Karpas-422 (cell line): ENCODE data around the gene SLC25A29. TPM values are rescaled to one million over a fixed set of nuclear protein-coding genes. Genes with fewer than 3 reads are reported as not detected.
"Not testable (repeated sequence)": the region's sequence is repeated elsewhere in the genome, so short reads cannot be mapped to it uniquely, and the experiment has no call there.

Experiments
- DNase-seq: peaks from one replicate; pipeline ENCODE4 v3.0.0-alpha.2; 2015
- H2AFZ ChIP-seq: fragments of 200-600 bp; sonication (generic); 2 replicates; pipeline ENCODE4 v1.6.1; 2014; ENCODE audit warnings: antibody characterized with exemption, low read length, mixed read lengths
- H3K27ac ChIP-seq: fragments of 200-600 bp; sonication (generic); 2 replicates; pipeline ENCODE4 v1.5.1; 2014; ENCODE audit warnings: mild to moderate bottlenecking, low read length, moderate library complexity
- H3K27me3 ChIP-seq: fragments of 200-600 bp; sonication (generic); 2 replicates; pipeline ENCODE4 v1.6.1; 2014; ENCODE audit warnings: low read length, mixed read lengths
- H3K36me3 ChIP-seq: fragments of 200-600 bp; sonication (generic); 2 replicates; pipeline ENCODE4 v1.6.1; 2014; ENCODE audit warnings: low read length, mixed read lengths; ENCODE audit not compliant: insufficient read depth
- H3K4me1 ChIP-seq: fragments of 200-600 bp; sonication (generic); 2 replicates; pipeline ENCODE4 v1.6.1; 2014; ENCODE audit warnings: mild to moderate bottlenecking, low read length, mixed read lengths
- H3K4me2 ChIP-seq: fragments of 200-600 bp; sonication (generic); 2 replicates; pipeline ENCODE4 v1.6.1; 2014; ENCODE audit warnings: low read length, low read depth, mild to moderate bottlenecking; ENCODE audit not compliant: poor library complexity, severe bottlenecking
- H3K4me3 ChIP-seq: fragments of 200-600 bp; sonication (generic); 2 replicates; pipeline ENCODE4 v1.5.1; 2014; ENCODE audit warnings: mild to moderate bottlenecking, antibody characterized with exemption, low read length, mixed read lengths
- H3K79me2 ChIP-seq: fragments of 200-600 bp; sonication (generic); 2 replicates; pipeline ENCODE4 v1.6.1; 2014; ENCODE audit warnings: mild to moderate bottlenecking, low read length, mixed read lengths
- H3K9ac ChIP-seq: fragments of 200-600 bp; sonication (generic); 2 replicates; pipeline ENCODE4 v1.6.0; 2014; ENCODE audit warnings: low read length
- H3K9me2 ChIP-seq: fragments of 200-600 bp; sonication (generic), shearing (Covaris generic); replicated peaks from 2 replicates; pipeline ENCODE4 v1.6.0; 2014; ENCODE audit warnings: mild to moderate bottlenecking, low read length, moderate library complexity; ENCODE audit not compliant: insufficient read depth
- H3K9me3 ChIP-seq: fragments of 300-700, 200-600 bp; sonication (generic); 2 replicates; pipeline ENCODE4 v1.6.1; 2014; ENCODE audit warnings: low read length, mixed read lengths
- H4K20me1 ChIP-seq: fragments of 200-600 bp; sonication (generic); 2 replicates; pipeline ENCODE4 v1.6.1; 2014; ENCODE audit warnings: mild to moderate bottlenecking, antibody characterized with exemption, low read length, low read depth; ENCODE audit not compliant: insufficient read depth
- total RNA-seq: library from RNA; depleted of rRNA; stranded (reverse); fragments of >200 nt; shearing (Covaris generic); gene quantifications from 2 replicates; pipeline ENCODE4 v1.2.3, GENCODE V29; 2014; ENCODE audit warnings: low replicate concordance

Gene SLC25A29
- total RNA-seq, 1 experiment from 2014 or later: 29.4 TPM

DNA sequence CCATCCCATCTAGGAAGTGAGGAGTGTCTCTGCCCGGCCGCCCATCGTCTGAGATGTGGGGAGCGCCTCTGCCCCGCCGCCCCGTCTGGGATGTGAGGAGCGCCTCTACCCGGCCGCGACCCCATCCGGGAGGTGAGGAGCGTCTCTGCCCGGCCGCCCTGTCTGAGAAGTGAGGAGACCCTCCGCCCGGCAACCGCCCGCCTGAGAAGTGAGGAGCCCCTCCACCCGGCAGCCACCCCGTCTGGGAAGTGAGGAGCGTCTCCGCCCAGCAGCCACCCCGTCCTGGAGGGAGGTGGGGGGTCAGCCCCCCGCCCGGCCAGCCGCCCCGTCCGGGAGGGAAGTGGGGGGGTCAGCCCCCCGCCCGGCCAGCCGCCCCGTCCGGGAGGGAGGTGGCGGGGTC lies 38.4 kb upstream of the SLC25A29 start:
- not testable (repeated sequence) for H3K9ac ChIP-seq, DNase-seq, H3K4me3 ChIP-seq, H3K4me2 ChIP-seq, H3K9me3 ChIP-seq, H3K27ac ChIP-seq, H2AFZ ChIP-seq, H3K36me3 ChIP-seq, H3K79me2 ChIP-seq, H3K27me3 ChIP-seq, H4K20me1 ChIP-seq, H3K9me2 ChIP-seq
- peaks cover 26% of the 10 kb centered on the region for H3K4me1 ChIP-seq

DNA sequence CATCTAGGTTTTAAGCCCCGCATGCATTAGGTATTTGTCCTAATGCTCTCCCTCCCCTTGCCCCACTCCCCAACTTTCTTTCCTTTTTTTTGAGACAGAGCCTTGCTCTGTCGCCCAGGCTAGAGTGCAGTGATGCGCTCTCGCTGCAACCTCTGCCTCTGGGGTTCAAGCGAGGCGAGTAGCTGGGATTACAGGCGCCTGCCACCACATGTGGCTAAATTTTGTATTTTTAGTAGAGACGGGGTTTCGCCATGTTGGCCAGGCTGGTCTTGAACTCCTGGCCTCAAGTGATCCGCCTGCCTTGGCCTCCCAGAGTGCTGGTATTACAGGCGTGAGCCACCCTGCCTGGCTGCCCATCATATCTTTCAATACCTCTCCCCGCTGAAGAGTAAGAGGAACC lies 36.6 kb upstream of the SLC25A29 start:
- H3K27me3 ChIP-seq, H3K27ac ChIP-seq, H2AFZ ChIP-seq, H4K20me1 ChIP-seq, H3K9me2 ChIP-seq, H3K36me3 ChIP-seq, H3K9me3 ChIP-seq, H3K4me3 ChIP-seq, H3K4me2 ChIP-seq, H3K79me2 ChIP-seq, H3K9ac ChIP-seq, DNase-seq: not testable (repeated sequence)
- H3K4me1 ChIP-seq: peaks cover 31% of the 10 kb centered on the region

DNA sequence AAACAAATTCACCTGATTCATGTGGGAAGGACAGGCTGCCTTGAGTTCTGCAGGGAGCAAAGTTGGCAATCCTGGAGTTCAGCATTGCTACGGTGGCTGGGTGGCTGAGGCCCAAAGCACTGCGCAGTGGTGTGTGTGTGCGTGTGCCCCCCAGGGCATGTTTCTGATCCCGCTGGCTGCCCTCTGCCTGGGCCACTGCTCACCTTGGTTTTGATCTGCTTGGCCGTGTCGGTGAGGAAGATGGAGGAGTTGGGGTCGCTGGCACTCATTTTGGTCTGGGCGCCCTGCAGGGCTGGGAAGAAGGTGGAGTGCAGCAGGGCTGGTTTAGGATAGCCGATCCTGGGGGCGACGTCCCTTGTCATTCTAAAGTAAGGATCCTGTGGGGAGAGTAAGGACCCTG lies 36.0 kb upstream of the SLC25A29 start:
- no peak for DNase-seq
- no peaks in the 10 kb centered on the region for H3K36me3 ChIP-seq
- no peaks in the 10 kb centered on the region for H3K79me2 ChIP-seq
- H3K9ac ChIP-seq: peak overlapping the region; percentile 43
- H4K20me1 ChIP-seq: no peaks in the 10 kb centered on the region
- peaks cover 32% of the 10 kb centered on the region for H3K4me1 ChIP-seq
- no peaks in the 10 kb centered on the region for H3K9me3 ChIP-seq
- no peaks in the 10 kb centered on the region for H3K27me3 ChIP-seq
- no peak overlapping the region for H3K4me3 ChIP-seq
- H3K4me2 ChIP-seq: peak overlapping the region; percentile 43
- peak overlapping the region; percentile 81 for H3K27ac ChIP-seq
- H3K9me2 ChIP-seq: no peaks in the 10 kb centered on the region
- H2AFZ ChIP-seq: no peak overlapping the region

DNA sequence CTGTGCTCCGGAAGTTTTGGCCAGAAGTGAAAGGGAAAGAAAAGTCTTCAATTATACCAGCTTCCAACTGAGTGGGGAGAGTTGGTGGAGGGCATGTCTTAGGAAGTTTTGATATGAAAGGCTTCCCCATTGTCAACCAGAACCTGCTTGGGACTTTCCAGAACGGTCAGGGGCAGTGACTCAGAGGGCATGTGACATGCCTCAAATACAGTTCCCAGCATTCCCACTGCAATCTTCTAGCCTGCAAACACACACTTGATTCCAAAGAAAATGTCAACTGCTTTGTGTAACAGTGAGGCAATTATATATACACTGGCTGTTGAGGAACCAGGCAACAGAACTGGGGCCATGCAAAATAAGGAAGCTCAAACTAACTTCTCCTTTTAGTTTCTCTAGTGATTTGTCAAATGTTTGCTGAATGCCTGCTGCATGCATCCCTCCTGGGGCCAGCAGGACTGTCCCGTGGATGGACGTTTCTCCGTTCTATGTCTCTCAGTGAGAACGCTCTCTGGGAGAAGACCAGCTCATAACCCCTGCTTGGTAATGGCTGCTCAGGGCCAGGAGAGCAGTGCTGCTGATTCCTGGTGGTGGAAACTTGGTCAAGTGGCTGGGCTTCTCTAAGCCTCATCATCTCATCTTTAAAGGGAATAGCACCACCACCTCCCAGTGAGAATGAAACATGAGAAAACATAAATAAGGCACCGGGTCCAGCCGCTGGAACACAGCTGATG lies 35.2 kb upstream of the SLC25A29 start:
- Histone ChIP-seq H2AFZ (no peak overlapping the region), H3K9me2 (no peaks in the 10 kb centered on the region), H3K27me3 (no peaks in the 10 kb centered on the region), H3K9ac (peak overlapping the region; percentile 43), H3K4me3 (no peak overlapping the region), H4K20me1 (no peaks in the 10 kb centered on the region), H3K4me2 (peak overlapping the region; percentile 43), H3K27ac (peak overlapping the region; percentile 81), H3K9me3 (no peaks in the 10 kb centered on the region), H3K4me1 (peaks cover 32% of the 10 kb centered on the region), H3K79me2 (no peaks in the 10 kb centered on the region), H3K36me3 (0 out of 2 replicates have a peak, but pooled peaks cover 3% of the 10 kb centered on the region)
- DNase-seq: peak; percentile 88

DNA sequence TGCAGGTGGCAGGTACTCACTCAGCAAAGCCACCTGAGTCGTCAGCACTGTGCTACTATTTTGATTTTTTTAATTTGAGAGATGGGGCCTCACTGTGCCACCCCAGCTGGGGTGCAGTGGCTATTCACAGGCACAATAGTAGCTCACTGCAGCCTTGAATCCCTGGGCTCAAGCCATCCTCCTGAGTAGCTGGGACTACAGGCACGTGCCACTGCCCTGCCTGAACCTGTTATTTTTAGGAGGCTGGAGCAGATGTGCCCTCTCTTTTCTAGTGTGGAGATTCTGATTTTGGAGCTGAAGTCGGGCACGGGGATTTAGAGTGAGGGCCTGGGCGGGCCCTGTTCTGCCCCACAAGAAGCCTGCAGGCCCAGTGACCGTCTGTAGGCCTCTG lies 34.2 kb upstream of the SLC25A29 start:
- Histone ChIP-seq H3K36me3 (0 out of 2 replicates have a peak, but pooled peaks cover 3% of the 10 kb centered on the region), H3K27me3 (no peaks in the 10 kb centered on the region), H3K9me3 (no peaks in the 10 kb centered on the region), H3K4me2 (no peak overlapping the region), H3K9me2 (no peaks in the 10 kb centered on the region), H4K20me1 (no peaks in the 10 kb centered on the region), H3K9ac (peak overlapping the region; percentile 11), H3K27ac (peak overlapping the region; percentile 81), H3K79me2 (no peaks in the 10 kb centered on the region), H3K4me3 (no peak overlapping the region), H2AFZ (no peak overlapping the region), H3K4me1 (peaks cover 32% of the 10 kb centered on the region)
- no peak for DNase-seq

DNA sequence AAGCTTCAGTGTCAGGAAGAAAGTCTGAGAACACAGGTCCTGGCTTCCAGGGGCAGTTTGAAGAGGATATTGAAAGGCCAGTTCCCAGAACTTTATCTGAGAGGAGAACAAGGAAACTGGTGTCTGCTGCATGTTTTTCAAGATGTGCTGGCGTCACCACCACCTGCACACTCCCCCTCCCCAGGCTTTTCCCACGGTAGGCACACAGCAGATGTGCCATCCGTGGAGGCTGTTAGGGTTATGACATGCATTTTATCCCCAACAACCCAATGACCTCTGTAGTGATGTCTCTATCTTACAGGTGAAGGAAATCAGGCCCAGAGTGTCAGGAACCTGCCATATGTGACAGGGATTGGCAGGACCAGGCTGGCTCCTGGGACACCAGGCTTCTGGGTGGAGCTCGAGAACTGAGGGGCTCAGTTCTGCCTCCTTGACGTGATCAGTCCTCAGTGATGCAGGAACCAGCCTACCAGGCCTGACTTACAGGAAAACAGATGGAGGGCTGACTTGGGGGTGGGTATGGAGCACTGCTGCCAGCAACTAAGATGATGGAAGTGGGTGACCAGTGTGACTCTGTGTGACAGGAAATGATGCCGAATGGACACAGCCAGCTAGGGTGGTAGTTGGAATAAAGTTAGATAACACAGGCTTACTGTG lies 33.6 kb upstream of the SLC25A29 start:
- H3K9ac ChIP-seq: no peak overlapping the region; the same call in 1 of the 2 replicates
- no peak overlapping the region for H2AFZ ChIP-seq
- DNase-seq: no peak
- H3K4me3 ChIP-seq: no peak overlapping the region
- H3K27me3 ChIP-seq: no peaks in the 10 kb centered on the region
- H3K4me1 ChIP-seq: peaks cover 32% of the 10 kb centered on the region
- H3K9me2 ChIP-seq: no peaks in the 10 kb centered on the region
- H3K9me3 ChIP-seq: no peaks in the 10 kb centered on the region
- no peaks in the 10 kb centered on the region for H3K79me2 ChIP-seq
- H3K27ac ChIP-seq: peak overlapping the region; percentile 81
- 0 out of 2 replicates have a peak, but pooled peaks cover 3% of the 10 kb centered on the region for H3K36me3 ChIP-seq
- H3K4me2 ChIP-seq: no peak overlapping the region
- no peaks in the 10 kb centered on the region for H4K20me1 ChIP-seq

DNA sequence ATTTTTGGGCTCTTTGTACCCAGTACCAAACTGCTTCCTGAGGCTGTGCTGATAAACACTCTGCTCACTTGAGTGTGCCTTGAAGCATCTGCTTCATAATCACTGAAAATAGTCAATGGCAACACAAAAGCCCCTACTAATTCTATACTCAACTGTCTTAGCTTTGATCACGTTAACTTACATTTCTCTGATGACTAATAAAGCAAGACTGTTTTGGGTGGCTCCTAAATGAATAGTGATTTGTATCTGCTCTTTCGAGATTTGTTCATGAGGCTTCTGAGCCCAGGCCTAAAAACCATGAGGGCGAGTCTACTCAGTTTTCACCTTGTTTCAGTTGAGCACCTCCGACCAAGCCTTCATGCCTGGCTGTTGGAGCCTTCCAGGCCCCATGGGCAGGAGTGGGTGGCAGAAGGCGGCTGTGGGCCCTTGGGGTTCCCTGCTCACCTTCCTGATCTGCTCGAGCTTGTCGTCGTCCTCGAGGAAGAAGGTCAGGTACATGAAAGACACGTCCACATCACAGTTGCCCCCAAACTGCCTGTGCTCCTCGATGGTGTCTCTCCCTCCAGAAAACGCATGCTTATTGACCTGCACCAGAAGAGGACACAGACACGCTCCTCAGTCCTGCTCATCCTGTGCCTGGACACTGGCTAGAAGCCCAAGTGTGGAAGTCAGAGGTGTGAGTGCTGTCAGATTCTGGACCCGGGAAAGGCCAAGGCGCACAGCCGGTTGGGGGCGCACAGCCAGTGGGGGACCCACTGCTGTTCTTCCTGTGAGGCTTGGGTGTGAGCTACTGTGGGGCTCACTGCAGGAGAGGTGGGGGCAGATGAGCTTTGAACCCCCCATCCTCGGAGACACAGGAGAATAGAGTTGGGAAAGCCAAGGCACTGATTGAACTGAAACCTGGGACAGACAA lies 30.6 kb upstream of the SLC25A29 start:
- peaks cover 53% of the 10 kb centered on the region for H3K4me1 ChIP-seq
- H4K20me1 ChIP-seq: peaks cover 3% of the 10 kb centered on the region; the same call in 1 of the 2 replicates
- no peaks in the 10 kb centered on the region for H3K9me2 ChIP-seq
- H3K9ac ChIP-seq: no peak overlapping the region
- H3K4me3 ChIP-seq: no peak overlapping the region
- no peak for DNase-seq
- no peak overlapping the region for H3K4me2 ChIP-seq
- H2AFZ ChIP-seq: no peak overlapping the region
- no peaks in the 10 kb centered on the region for H3K27me3 ChIP-seq
- 0 out of 2 replicates have a peak, but pooled peaks cover 3% of the 10 kb centered on the region for H3K36me3 ChIP-seq
- H3K27ac ChIP-seq: peak overlapping the region; percentile 15; the same call in 1 of the 2 replicates
- H3K79me2 ChIP-seq: no peaks in the 10 kb centered on the region
- no peaks in the 10 kb centered on the region for H3K9me3 ChIP-seq

DNA sequence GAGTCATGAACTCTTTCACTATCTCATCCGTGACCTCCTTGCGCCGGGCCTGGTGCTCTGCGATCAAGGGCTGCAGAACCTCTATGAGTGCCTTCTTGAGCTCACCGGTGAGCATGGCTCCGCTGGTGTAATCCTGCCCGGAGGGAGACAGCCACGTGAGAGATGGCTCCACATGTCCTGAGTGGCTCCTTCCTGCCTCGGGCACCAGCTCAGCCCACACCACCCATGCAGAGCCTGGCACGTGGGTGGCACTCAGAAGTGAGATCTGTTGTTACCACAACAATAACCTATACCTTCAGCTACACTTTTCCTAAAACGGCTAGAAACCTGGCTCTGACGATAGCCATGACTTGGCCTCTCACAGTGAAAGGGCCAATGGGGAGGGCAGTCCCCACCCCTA lies 28.7 kb upstream of the SLC25A29 start:
- H3K9me2 ChIP-seq: no peaks in the 10 kb centered on the region
- peaks cover 3% of the 10 kb centered on the region; the same call in 1 of the 2 replicates for H4K20me1 ChIP-seq
- H3K36me3 ChIP-seq: 0 out of 2 replicates have a peak, but pooled peaks cover 3% of the 10 kb centered on the region
- H3K9ac ChIP-seq: no peak overlapping the region
- H2AFZ ChIP-seq: no peak overlapping the region
- H3K27ac ChIP-seq: no peak overlapping the region
- H3K27me3 ChIP-seq: no peaks in the 10 kb centered on the region
- DNase-seq: no peak
- H3K79me2 ChIP-seq: no peaks in the 10 kb centered on the region
- no peak overlapping the region for H3K4me3 ChIP-seq
- peaks cover 33% of the 10 kb centered on the region for H3K4me1 ChIP-seq
- H3K9me3 ChIP-seq: no peaks in the 10 kb centered on the region
- no peak overlapping the region for H3K4me2 ChIP-seq
